HL-60 (cell line): ENCODE results near the gene NEK3.

ENCODE experiments used
- CTCF ChIP-seq: IDR thresholded peaks from one replicate; pipeline ENCODE4 v1.5.1; 2011; ENCODE audit warnings: low read length, control low read depth, inconsistent platforms; ENCODE audit not compliant: insufficient read depth
- GABPA ChIP-seq: IDR thresholded peaks from 2 replicates; pipeline ENCODE4 v1.6.1; 2012; ENCODE audit warnings: low read depth
- POLR2AphosphoS5 ChIP-seq: IDR thresholded peaks from 2 replicates; pipeline ENCODE4 v1.6.1; 2012; ENCODE audit warnings: low read depth
- TF ChIP-seq, protein P1 (sequence below): IDR thresholded peaks from 2 replicates; pipeline ENCODE4 v1.6.1; 2012; ENCODE audit warnings: low read depth; ENCODE audit not compliant: insufficient replicate concordance

DNA sequence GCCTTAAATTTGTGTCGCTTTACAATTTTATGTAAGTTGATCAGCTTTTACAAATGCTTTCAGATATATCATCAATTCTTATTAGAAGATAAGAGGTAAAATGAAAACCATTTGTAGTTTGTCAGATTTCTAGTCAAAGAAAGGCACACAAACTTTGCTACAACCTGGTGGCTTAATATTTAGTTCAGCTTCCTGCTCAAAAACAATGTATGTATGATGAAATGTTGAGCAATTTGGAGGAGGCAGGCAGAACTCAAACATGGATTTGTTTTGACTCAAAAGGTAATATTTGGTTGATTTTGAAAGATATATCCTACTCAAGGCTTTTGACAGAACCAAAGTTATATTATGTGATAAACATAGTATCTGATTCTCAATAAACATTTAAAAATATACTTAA, 54.8 kb downstream of the NEK3 start:
- TF ChIP-seq POLR2AphosphoS5: no peak
- TF ChIP-seq CTCF: no peak
- TF ChIP-seq, protein P1, sequence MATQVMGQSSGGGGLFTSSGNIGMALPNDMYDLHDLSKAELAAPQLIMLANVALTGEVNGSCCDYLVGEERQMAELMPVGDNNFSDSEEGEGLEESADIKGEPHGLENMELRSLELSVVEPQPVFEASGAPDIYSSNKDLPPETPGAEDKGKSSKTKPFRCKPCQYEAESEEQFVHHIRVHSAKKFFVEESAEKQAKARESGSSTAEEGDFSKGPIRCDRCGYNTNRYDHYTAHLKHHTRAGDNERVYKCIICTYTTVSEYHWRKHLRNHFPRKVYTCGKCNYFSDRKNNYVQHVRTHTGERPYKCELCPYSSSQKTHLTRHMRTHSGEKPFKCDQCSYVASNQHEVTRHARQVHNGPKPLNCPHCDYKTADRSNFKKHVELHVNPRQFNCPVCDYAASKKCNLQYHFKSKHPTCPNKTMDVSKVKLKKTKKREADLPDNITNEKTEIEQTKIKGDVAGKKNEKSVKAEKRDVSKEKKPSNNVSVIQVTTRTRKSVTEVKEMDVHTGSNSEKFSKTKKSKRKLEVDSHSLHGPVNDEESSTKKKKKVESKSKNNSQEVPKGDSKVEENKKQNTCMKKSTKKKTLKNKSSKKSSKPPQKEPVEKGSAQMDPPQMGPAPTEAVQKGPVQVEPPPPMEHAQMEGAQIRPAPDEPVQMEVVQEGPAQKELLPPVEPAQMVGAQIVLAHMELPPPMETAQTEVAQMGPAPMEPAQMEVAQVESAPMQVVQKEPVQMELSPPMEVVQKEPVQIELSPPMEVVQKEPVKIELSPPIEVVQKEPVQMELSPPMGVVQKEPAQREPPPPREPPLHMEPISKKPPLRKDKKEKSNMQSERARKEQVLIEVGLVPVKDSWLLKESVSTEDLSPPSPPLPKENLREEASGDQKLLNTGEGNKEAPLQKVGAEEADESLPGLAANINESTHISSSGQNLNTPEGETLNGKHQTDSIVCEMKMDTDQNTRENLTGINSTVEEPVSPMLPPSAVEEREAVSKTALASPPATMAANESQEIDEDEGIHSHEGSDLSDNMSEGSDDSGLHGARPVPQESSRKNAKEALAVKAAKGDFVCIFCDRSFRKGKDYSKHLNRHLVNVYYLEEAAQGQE: no peak
- no peak for TF ChIP-seq GABPA
